H1 (cell line): ENCODE measurements around the gene WDR53. TPM values are rescaled to one million over a fixed set of nuclear protein-coding genes. Genes with fewer than 3 reads are reported as not detected.
"Not testable (repeated sequence)": the region's sequence is repeated elsewhere in the genome, so short reads cannot be mapped to it uniquely, and the experiment has no call there.

Experiments used
- CTCF ChIA-PET: fragments of 300-600 bp; sonication (Branson Sonifier 250); formaldehyde crosslinking; loops from one replicate; lab custom pipeline; 2021; ENCODE audit not compliant: partially characterized antibody; lab: Charles Lee
- POLR2A ChIA-PET: fragments of 300-600 bp; sonication (Branson Sonifier 250); formaldehyde crosslinking; loops from one replicate; lab custom pipeline; 2021; ENCODE audit warnings: inconsistent platforms; ENCODE audit not compliant: partially characterized antibody; lab: Charles Lee
- DNase-seq, 2 experiments: peaks; one replicate each; pipeline versions ENCODE4 v3.0.0 to v3.0.0-alpha.2; 2010 to 2022; ENCODE audit warnings: low spot score in 2 of 2, low read depth in 1 of 2, mixed read lengths in 1 of 2
- FAIRE-seq: peaks from 2 replicates; lab custom pipeline; 2011; peaks lifted over from hg19 to GRCh38; lab: Jason Lieb, UNC
- H2AFZ ChIP-seq: 2 replicates; pipeline ENCODE4 v1.8.1; 2012; ENCODE audit warnings: low read length, inconsistent platforms
- H2AK5ac ChIP-seq: 2 replicates; pipeline ENCODE4 v1.6.1; 2013; ENCODE audit warnings: low read depth, low read length
- H2BK120ac ChIP-seq: replicated peaks from 2 replicates; pipeline ENCODE3; 2013; ENCODE audit warnings: low read depth, low read length, inconsistent platforms
- H2BK12ac ChIP-seq: 2 replicates; pipeline ENCODE4 v1.6.1; 2013; ENCODE audit warnings: low read depth, low read length
- H2BK15ac ChIP-seq: 2 replicates; pipeline ENCODE4 v1.6.1; 2013; ENCODE audit warnings: low read length
- H2BK20ac ChIP-seq: 2 replicates; pipeline ENCODE4 v1.6.1; 2013; ENCODE audit warnings: low read length
- H2BK5ac ChIP-seq: 2 replicates; pipeline ENCODE4 v1.6.1; 2013; ENCODE audit warnings: low read depth, low read length
- H3K14ac ChIP-seq: 2 replicates; pipeline ENCODE4 v1.6.1; 2013; ENCODE audit warnings: inconsistent platforms; ENCODE audit not compliant: insufficient read length
- H3K18ac ChIP-seq: 2 replicates; pipeline ENCODE4 v1.6.1; 2013; ENCODE audit warnings: low read length; ENCODE audit errors: extremely low read depth
- H3K23ac ChIP-seq: 2 replicates; pipeline ENCODE4 v1.6.1; 2013; ENCODE audit warnings: inconsistent platforms; ENCODE audit not compliant: insufficient read length
- H3K23me2 ChIP-seq: 2 replicates; pipeline ENCODE4 v1.6.1; 2013; ENCODE audit warnings: low read depth, low read length
- H3K27ac ChIP-seq: 2 replicates; pipeline ENCODE4 v1.6.1; 2011; ENCODE audit warnings: low read depth, low read length, inconsistent platforms
- H3K27me3 ChIP-seq, 4 experiments: replicated peaks in 1 of 4; 1 replicate in 1 of 4; 2 replicates in 3 of 4; pipeline versions ENCODE4 v1.6.1 to v1.8.1; 2011 to 2013; ENCODE audit warnings: low read length in 3 of 4, mild to moderate bottlenecking in 3 of 4, inconsistent platforms in 2 of 4, mixed read lengths in 2 of 4, moderate library complexity in 1 of 4; ENCODE audit not compliant: control insufficient read depth in 3 of 4, insufficient read depth in 3 of 4; ENCODE audit errors: extremely low read depth in 1 of 4
- H3K36me3 ChIP-seq, 4 experiments: 2 replicates each; pipeline versions ENCODE4 v1.6.1 to v1.8.1; 2011 to 2013; ENCODE audit warnings: mild to moderate bottlenecking in 4 of 4, low read length in 3 of 4, moderate library complexity in 2 of 4, control low read depth in 1 of 4, inconsistent platforms in 1 of 4; ENCODE audit not compliant: insufficient read depth in 4 of 4, control insufficient read depth in 2 of 4
- H3K4ac ChIP-seq: replicated peaks from 2 replicates; pipeline ENCODE3; 2013; ENCODE audit warnings: low read length, low read depth, mixed read lengths, inconsistent platforms; ENCODE audit not compliant: insufficient read length
- H3K4me1 ChIP-seq, 4 experiments: replicated peaks in 1 of 4; 1 replicate in 1 of 4; 2 replicates in 3 of 4; pipeline versions ENCODE4 v1.6.1 to v1.8.1; 2011 to 2013; ENCODE audit warnings: low read length in 3 of 4, inconsistent platforms in 2 of 4, mixed read lengths in 1 of 4; ENCODE audit not compliant: insufficient read depth in 4 of 4, control insufficient read depth in 3 of 4
- H3K4me2 ChIP-seq, 2 experiments: 2 replicates each; pipeline versions ENCODE4 v1.6.1 to v1.8.1; 2011 to 2013; ENCODE audit warnings: low read depth in 2 of 2, low read length in 2 of 2, control low read depth in 1 of 2, inconsistent platforms in 1 of 2, mild to moderate bottlenecking in 1 of 2; ENCODE audit not compliant: insufficient read depth in 1 of 2
- H3K4me3 ChIP-seq, 4 experiments: fragments of 200-600, 300-600 bp in 1 of 4; sonication (generic), shearing (Covaris generic), sonication (Bioruptor Twin) in 1 of 4; 2 replicates each; pipeline versions ENCODE4 v1.5.1 to v1.8.1; 2011 to 2016; ENCODE audit warnings: low read length in 4 of 4, low read depth in 3 of 4, control low read depth in 2 of 4, inconsistent platforms in 2 of 4, mild to moderate bottlenecking in 2 of 4, mixed read lengths in 1 of 4, moderate library complexity in 1 of 4; ENCODE audit not compliant: insufficient read depth in 2 of 4; ENCODE audit errors: extremely low read depth in 1 of 4
- H3K56ac ChIP-seq: replicated peaks from 2 replicates; pipeline ENCODE3; 2013; ENCODE audit warnings: low read depth, mild to moderate bottlenecking, mixed read lengths, low read length, inconsistent platforms; ENCODE audit not compliant: insufficient read length
- H3K79me1 ChIP-seq: 2 replicates; pipeline ENCODE4 v1.6.1; 2013; ENCODE audit warnings: low read depth, low read length, control low read depth
- H3K79me2 ChIP-seq, 2 experiments: 2 replicates each; pipeline versions ENCODE4 v1.6.1 to v1.8.1; 2012 to 2013; ENCODE audit warnings: low read length in 2 of 2, mild to moderate bottlenecking in 2 of 2, inconsistent platforms in 1 of 2; ENCODE audit not compliant: insufficient read depth in 2 of 2, control insufficient read depth in 1 of 2
- H3K9ac ChIP-seq, 4 experiments: replicated peaks in 1 of 4; 1 replicate in 1 of 4; 2 replicates in 3 of 4; pipeline versions ENCODE4 v1.6.1 to v1.8.1; 2011 to 2013; ENCODE audit warnings: low read depth in 3 of 4, low read length in 3 of 4, control low read depth in 2 of 4, mild to moderate bottlenecking in 2 of 4, moderate library complexity in 2 of 4, inconsistent platforms in 1 of 4; ENCODE audit errors: extremely low read depth in 1 of 4
- H3K9me3 ChIP-seq, 2 experiments: 2 replicates each; pipeline versions ENCODE4 v1.6.1 to v1.8.1; 2012 to 2013; ENCODE audit warnings: mild to moderate bottlenecking in 2 of 2, moderate library complexity in 2 of 2, control low read depth in 1 of 2, inconsistent platforms in 1 of 2, low read depth in 1 of 2, low read length in 1 of 2, mixed read lengths in 1 of 2; ENCODE audit not compliant: insufficient read depth in 2 of 2
- H4K20me1 ChIP-seq, 2 experiments: replicated peaks in 1 of 2; 2 replicates each; pipeline versions ENCODE3 to v1.8.1; 2011 to 2013; ENCODE audit warnings: inconsistent platforms in 2 of 2, low read length in 2 of 2, mild to moderate bottlenecking in 1 of 2; ENCODE audit not compliant: insufficient read depth in 2 of 2, control insufficient read depth in 1 of 2
- H4K5ac ChIP-seq: 2 replicates; pipeline ENCODE4 v1.6.1; 2013; ENCODE audit warnings: low read length, low read depth, mixed read lengths, inconsistent platforms; ENCODE audit not compliant: insufficient read length
- H4K8ac ChIP-seq: 2 replicates; pipeline ENCODE4 v1.8.0; 2013; ENCODE audit warnings: mild to moderate bottlenecking, moderate library complexity, low read length, inconsistent platforms; ENCODE audit not compliant: insufficient read depth; ENCODE audit errors: extremely low read depth
- H4K91ac ChIP-seq: replicated peaks from 2 replicates; pipeline ENCODE3; 2013; ENCODE audit warnings: low read length, mixed read lengths, inconsistent platforms; ENCODE audit not compliant: insufficient read length
- WGBS, 2 experiments: shearing (Covaris generic) in 1 of 2; methylation state at CpG; one replicate each; pipeline versions ENCODE4 v1.1.6 to v1.1.7; 2013 to 2015; ENCODE audit warnings: low lambda C conversion rate in 2 of 2, mixed read lengths in 2 of 2, inconsistent platforms in 1 of 2, low coverage in 1 of 2, missing lambda C conversion rate in 1 of 2; ENCODE audit not compliant: insufficient replicate concordance in 2 of 2, insufficient coverage in 1 of 2, insufficient read length in 1 of 2; ENCODE audit errors: extremely low coverage in 1 of 2, missing lambda C conversion rate in 1 of 2; 5-methylcytosine and 5-hydroxymethylcytosine counted together
- polyA plus RNA-seq, 7 experiments: library from polyadenylated mRNA; depleted of rRNA in 3 of 7; stranded (reverse) in 5 of 7; unstranded in 2 of 7; fragments of >200 nt in 5 of 7; fragments of 200-250 nt in 2 of 7; gene quantifications; 1 replicate in 5 of 7; 2 replicates in 1 of 7; 4 replicates in 1 of 7; pipeline versions ENCODE4 v1.2.1 to v1.2.3, GENCODE V29; 2011 to 2013; ENCODE audit warnings: missing spikeins in 2 of 7, mixed read lengths in 2 of 7
- total RNA-seq: library from RNA; stranded (reverse); fragmentation: NEBNext Ultra II Directional; extraction: Animal tissue kit (Norgen Biotek cat#: 25700); gene quantifications from 2 replicates; pipeline ENCODE4 v1.2.1, GENCODE V29; 2021

WDR53 gene
- total and polyA plus RNA-seq, 2 of the 8 experiments (the other 6 are each of a cell fraction or from before 2014, with no cell fraction given): 7.4 to 18.8 TPM

DNA sequence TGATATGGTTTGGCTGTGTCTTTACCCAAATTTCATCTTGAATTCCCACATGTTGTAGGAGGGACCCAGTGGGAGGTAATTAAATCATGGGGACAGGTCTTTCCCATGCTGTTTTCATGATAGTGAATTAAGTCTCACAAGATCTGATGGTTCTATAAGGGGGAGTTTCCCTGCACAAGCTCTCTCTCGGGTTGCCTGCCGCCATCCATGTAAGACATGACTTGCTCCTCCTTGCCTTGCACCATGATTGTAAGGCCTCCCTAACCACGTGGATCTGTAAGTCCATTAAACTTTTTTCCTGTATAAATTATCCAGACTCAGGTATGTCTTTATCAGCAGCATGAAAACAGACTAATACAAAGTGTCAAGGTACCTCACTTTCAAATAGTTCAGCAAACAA lies 18.2 kb downstream of the WDR53 start:
- H3K56ac ChIP-seq, H3K4me3 ChIP-seq, H3K18ac ChIP-seq, FAIRE-seq, H3K4me2 ChIP-seq, H2AFZ ChIP-seq, H2BK120ac ChIP-seq, H3K23me2 ChIP-seq, H4K8ac ChIP-seq, DNase-seq, H2AK5ac ChIP-seq, POLR2A ChIA-PET, H3K27me3 ChIP-seq, H4K91ac ChIP-seq, H3K14ac ChIP-seq, H4K5ac ChIP-seq, H2BK20ac ChIP-seq, H3K79me2 ChIP-seq, H3K4ac ChIP-seq, H3K4me1 ChIP-seq, H2BK15ac ChIP-seq, H3K79me1 ChIP-seq, H4K20me1 ChIP-seq, H3K27ac ChIP-seq, H2BK5ac ChIP-seq, H3K9ac ChIP-seq, H3K23ac ChIP-seq, H2BK12ac ChIP-seq, H3K36me3 ChIP-seq: not testable (repeated sequence)
- H3K9me3 ChIP-seq: peaks cover 7 to 11% of the 10 kb centered on the region in 2 experiments
- CTCF ChIA-PET: interaction anchor here (1.0 to 1.2 kb wide), 2 partner anchors 11 to 26 kb away, joined by 3 read pairs; no protein-coding TSS in a partner anchor
- 81% methylated on average over 3 of the region's 3 CpGs; no CpG with 5 or more reads in 1 of the 2 experiments for WGBS, 2 experiments

GRCh38 chr3:196549312-196549711 lies 19.0 kb downstream of the WDR53 start:
- H3K9ac ChIP-seq, H4K20me1 ChIP-seq, H4K8ac ChIP-seq, H3K4me2 ChIP-seq, H3K4ac ChIP-seq, H3K27ac ChIP-seq, H2BK120ac ChIP-seq, H3K36me3 ChIP-seq, DNase-seq, H2AFZ ChIP-seq, H3K27me3 ChIP-seq, H2BK15ac ChIP-seq, H3K14ac ChIP-seq, H2BK12ac ChIP-seq, H4K91ac ChIP-seq, H2AK5ac ChIP-seq, H3K18ac ChIP-seq, H3K23me2 ChIP-seq, H2BK5ac ChIP-seq, FAIRE-seq, H3K79me1 ChIP-seq, POLR2A ChIA-PET, H2BK20ac ChIP-seq, H3K79me2 ChIP-seq, H3K4me1 ChIP-seq, H3K56ac ChIP-seq, H4K5ac ChIP-seq, H3K4me3 ChIP-seq, H3K23ac ChIP-seq: not testable (repeated sequence)
- 100% methylated on average over 1 of the region's 1 CpG; no CpG with 5 or more reads in 1 of the 2 experiments for WGBS, 2 experiments
- CTCF ChIA-PET: interaction anchor here (1.0 to 1.2 kb wide), 3 partner anchors 12 to 27 kb away, joined by 3 read pairs; no protein-coding TSS in a partner anchor
- peaks cover 7 to 11% of the 10 kb centered on the region in 2 experiments for H3K9me3 ChIP-seq
